GM21576 (cell line): ENCODE data around the gene TRIOBP.
"Not testable (repeated sequence)": the region's sequence is repeated elsewhere in the genome, so short reads cannot be mapped to it uniquely, and the experiment has no call there.

Experiments used
- ATAC-seq: cut with Tn5 transposase; IDR thresholded peaks from one replicate; pipeline ENCODE4 v1.9.1; 2021; ENCODE audit warnings: mild to moderate bottlenecking, moderate library complexity; ENCODE audit not compliant: unreplicated experiment

The TRIOBP gene

DNA sequence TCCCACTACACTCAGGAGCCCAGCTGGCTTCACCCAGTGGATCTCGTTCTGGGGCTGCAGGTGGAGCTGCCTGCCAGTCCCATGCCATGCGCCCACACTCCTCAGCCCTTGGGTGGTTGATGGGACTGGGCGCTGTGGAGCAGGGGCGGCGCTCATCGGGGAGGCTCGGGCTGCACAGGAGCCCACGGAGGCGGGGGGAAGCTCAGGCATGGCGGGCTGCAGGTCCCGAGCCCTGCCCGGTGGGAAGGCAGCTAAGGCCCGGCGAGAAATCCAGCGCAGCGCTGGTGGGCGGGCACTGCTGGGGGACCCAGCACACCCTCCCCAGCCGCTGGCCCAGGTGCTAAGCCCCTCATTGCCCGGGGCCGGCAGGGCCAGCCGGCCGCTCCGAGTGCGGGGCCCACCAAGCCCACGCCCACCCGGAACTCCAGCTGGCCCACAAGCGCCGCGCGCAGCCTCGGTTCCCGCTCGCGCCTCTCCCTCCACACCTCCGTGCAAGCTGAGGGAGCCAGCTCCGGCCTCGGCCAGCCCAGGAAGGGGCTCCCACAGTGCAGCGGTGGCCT, 21.0 kb downstream of the TRIOBP start:
- not testable (repeated sequence) for ATAC-seq

DNA sequence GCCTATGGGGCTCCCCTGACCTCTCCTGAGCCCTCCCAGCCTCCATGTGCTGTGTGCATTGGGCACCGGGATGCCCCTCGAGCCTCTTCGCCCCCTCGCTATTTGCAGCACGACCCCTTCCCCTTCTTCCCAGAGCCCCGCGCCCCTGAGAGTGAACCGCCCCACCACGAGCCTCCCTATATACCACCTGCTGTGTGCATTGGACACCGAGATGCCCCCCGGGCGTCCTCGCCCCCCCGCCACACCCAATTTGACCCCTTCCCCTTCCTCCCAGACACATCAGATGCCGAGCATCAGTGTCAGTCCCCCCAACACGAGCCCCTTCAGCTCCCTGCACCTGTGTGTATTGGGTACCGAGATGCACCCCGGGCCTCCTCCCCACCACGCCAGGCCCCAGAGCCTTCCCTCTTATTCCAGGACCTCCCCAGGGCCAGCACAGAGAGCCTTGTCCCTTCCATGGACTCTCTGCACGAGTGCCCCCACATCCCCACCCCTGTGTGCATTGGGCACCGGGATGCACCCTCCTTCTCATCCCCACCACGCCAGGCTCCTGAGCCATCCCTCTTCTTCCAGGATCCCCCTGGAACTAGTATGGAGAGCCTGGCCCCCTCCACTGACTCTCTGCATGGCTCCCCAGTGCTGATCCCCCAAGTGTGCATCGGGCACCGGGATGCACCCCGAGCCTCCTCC, 28.8 kb downstream of the TRIOBP start:
- ATAC-seq: no peak

DNA sequence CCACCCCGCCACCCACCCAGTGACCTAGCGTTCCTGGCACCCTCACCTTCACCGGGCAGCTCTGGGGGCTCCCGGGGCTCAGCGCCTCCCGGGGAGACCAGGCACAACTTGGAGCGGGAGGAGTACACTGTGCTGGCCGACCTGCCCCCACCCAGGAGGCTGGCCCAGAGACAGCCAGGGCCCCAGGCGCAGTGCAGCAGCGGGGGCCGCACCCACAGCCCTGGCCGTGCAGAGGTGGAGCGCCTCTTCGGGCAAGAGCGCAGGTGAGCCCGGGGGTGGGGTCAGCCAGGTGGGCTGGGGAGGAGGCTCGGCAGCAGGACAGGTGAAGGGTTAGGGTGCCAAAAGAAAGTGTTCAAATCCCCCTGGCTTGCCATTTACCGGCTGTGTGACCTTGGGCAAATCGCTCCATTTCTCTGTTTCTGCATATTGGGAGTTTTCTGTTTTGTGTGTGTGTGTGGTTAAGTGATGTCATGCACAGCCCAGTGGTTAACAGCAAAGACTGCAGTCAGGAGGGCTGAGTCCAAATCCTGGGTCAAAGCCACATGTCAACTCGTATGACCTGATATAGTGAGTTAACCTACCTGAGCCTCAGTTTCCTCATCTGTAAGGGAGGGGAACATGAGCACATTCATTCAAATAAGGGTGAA, 29.5 kb downstream of the TRIOBP start:
- ATAC-seq: no peak

GRCh38 chr22:37728620-37729019, 31.8 kb downstream of the TRIOBP start:
- no peak for ATAC-seq

GRCh38 chr22:37731804-37732471, 35.1 kb downstream of the TRIOBP start:
- ATAC-seq: no peak

- no peak for ATAC-seq
Measured at GRCh38 chr22:37732699-37733607, 36.1 kb downstream of the TRIOBP start.

GRCh38 chr22:37733625-37734401, 37.0 kb downstream of the TRIOBP start:
- ATAC-seq: no peak

GRCh38 chr22:37734402-37734700, 37.5 kb downstream of the TRIOBP start:
- ATAC-seq: no peak

GRCh38 chr22:37734964-37735451, 38.2 kb downstream of the TRIOBP start:
- ATAC-seq: no peak

DNA sequence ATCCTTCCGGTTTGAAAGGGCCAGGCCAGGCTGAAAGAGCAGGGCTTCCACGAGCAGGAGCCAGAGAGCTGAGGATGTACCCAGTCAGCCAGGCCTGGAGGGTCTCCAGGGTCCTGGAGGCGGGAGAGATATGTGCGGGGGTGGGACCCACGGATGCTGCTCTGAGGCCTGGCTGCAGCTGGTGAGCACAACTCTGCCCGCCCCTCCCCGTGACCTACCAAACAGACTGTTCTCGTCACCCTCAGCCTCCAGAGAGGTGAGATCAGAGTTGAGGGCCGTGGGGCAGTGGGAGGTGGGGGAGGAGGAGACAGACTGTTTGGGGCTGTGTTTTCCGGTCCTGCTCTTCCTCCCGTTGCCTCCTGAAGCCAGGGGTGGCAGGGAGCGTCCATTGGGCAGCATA, 42.2 kb downstream of the TRIOBP start:
- no peak for ATAC-seq

DNA sequence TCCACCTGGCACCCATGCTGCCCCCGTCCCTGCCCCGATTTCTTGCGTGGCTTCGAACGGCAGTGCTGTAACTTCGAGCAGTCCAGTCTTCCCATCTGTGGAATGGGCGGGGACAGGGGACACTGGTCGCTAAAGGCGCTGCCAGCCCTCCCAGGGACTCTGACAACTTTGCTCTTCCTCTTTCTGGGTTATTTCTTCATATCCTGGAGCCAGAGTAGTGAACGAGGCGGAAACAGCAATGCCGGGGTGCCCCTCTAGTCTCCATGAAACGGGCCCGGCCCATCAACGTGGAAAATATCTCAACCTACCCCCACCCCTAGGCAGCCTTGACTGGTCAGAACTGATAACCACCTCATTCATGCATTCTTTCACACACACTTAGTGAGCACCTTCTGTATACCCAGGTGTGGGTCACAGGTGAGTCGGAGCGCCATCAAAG, 42.8 kb downstream of the TRIOBP start:
- ATAC-seq: no peak

DNA sequence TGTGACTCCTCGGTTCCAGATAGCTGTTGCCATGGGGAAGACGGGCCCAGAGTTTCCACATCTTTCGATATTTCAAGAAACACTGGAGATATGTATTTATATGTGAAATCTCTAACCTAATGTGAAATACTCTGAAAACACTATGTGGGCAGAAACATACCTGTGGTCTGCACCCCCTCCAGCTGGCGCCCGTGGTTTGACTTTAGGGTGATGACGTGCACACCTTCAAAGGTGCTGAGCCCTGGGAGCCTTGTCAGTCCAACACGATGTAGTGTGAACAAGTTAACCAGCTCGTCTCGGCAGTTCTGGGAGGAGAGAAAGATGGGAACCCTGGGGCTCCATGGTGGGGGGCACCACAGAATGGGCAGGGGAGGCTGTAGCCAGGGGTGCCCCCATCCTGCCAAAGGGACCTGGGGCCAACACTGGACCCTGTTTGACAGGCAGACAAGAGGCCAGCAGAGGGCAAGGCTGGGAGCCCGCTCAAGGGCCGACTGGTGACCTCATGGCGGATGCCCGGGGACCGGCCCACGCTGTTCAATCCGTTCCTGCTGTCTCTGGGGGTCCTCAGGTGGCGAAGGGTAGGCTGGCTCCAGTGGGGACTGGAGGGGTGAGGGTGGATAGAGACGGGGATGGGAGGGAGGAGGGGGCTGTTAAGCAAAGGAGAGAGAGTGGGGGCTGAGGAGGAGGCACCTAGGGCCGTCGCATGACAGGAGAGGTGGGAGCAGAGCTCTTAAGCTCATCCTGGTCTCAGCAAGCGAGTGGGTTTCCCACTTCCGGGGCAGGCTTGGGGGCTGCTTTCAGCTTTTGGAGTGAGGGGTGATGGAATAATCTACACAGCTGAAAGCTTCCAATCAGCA, 43.8 kb downstream of the TRIOBP start:
- ATAC-seq: no peak

- no peak for ATAC-seq
Measured at GRCh38 chr22:37741312-37741795, 44.5 kb downstream of the TRIOBP start.

DNA sequence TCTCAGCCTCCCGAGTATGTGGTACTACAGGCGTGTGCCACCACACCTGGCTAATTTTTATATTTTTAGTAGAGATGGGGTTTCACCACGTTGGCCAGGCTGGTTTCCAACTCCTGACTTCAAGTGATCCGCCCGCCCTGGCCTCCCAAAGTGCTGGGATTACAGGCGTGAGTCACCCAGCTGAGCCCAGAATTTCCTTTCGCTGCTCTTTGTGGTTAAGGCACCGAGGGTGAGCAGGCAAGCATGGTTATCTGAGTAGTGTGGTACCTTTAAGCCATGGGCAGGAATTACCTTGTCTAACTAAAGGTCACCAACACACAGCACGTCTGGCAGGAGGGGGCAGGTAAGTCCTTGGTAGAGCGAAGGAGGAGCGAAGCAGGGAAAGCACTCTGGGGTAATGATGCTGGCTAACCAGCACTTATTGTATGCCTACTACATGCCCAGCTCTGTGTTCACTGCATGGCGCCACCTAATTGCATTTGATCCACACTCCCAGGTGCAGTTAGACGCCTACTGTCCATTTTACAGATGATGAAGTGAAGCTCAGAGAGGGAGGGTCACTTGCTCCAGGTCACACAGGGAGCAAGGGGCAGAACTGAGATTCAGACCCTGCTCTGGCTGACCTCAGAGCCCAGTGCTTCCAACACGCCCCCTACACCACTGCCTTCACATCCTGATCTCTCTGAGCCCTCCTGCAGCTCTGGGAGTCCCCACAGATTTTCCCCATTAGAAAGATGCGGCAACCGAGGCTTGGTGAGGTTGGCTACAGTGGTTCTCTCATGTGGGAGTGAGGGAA, 45.7 kb downstream of the TRIOBP start:
- ATAC-seq: no peak

DNA sequence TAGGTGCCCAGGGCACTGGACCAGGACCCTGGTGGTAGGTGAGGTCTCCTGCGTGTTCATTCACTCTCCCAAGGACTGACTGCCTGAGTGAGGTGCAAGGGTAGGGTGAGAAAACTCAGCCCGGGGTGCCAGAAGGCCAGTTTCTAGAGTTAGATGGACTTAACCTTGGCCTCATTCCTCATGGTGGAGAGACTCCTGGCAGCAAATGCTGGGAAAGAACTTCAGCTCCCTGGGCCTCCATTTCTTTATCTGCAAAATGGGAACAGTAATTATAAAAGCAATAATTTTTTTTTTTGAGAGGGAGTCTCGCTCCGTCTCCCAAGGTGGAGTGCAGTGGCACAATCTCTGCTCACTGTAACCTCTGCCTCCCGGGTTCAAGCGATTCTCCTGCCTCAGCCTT, 47.7 kb downstream of the TRIOBP start:
- ATAC-seq: no peak

DNA sequence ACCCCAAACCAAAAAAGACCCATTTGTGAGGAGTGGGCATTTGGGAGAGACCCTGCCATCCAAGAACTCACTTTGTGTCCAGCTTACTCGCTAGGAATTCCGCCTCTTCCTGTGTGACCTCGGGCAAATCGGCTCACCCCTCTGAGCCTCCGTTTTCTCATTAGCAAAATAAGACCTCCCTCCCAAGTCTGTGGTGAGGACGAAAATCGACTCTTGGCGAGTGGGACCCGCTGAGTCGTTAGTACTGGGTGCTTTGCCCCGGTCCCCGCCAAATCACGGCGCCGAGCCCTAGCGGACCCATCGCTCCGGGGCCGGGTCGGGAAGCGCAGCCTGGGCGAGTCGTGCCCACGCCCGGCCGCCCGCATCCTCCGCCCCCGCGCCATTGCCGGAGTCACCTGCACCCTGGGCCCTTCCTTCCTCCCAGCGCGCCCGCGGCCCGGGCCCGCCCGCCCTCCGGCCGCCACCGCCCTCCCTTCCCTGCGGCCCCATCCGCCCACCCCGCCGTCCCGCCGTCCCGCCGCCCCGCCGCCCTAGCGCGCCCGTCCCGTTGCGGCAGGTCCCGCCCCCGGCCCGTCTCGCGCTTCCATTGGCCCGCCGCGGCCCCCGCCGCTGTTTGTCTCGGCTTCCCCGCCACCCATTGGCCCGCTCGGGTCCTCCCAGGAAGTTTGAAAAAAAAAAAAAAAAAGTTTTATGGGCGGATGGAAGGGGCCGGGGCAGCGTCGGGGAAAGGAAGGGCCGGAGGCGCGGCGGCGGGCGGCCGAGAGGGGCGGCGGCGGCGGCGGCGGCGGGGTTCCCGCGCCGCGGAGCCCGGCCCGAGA, 48.9 kb downstream of the TRIOBP start:
- ATAC-seq: peak; percentile 52

GRCh38 chr22:37746366-37747079, 49.7 kb downstream of the TRIOBP start:
- ATAC-seq: peak; percentile 25
